B cell (primary cell): ENCODE results near the gene RPLP1.

ENCODE experiments used
- CTCF ChIP-seq: fragments of 200-600 bp; IDR thresholded peaks from one replicate; pipeline ENCODE4 v1.8.0; 2022; ENCODE audit warnings: antibody characterized with exemption, mild to moderate bottlenecking
- EZH2 ChIP-seq: IDR thresholded peaks from 2 replicates; pipeline ENCODE4 v1.6.1; 2012; ENCODE audit warnings: borderline replicate concordance, low read depth, mild to moderate bottlenecking, moderate library complexity, low read length; ENCODE audit not compliant: insufficient read depth, poor library complexity, severe bottlenecking

- TF ChIP-seq CTCF, result no peak
- TF ChIP-seq EZH2, result no peak
Observed at GRCh38 chr15:69472562-69472961, 19.9 kb downstream of the RPLP1 start.
